Embryonic facial prominence (tissue), 1 donor: Measurements from ENCODE around the gene STAP2.

Source experiments
- DNase-seq: peaks from one replicate; pipeline ENCODE4 v3.0.0-alpha.2; 2016; ENCODE audit errors: extremely low spot score

The STAP2 gene

DNA sequence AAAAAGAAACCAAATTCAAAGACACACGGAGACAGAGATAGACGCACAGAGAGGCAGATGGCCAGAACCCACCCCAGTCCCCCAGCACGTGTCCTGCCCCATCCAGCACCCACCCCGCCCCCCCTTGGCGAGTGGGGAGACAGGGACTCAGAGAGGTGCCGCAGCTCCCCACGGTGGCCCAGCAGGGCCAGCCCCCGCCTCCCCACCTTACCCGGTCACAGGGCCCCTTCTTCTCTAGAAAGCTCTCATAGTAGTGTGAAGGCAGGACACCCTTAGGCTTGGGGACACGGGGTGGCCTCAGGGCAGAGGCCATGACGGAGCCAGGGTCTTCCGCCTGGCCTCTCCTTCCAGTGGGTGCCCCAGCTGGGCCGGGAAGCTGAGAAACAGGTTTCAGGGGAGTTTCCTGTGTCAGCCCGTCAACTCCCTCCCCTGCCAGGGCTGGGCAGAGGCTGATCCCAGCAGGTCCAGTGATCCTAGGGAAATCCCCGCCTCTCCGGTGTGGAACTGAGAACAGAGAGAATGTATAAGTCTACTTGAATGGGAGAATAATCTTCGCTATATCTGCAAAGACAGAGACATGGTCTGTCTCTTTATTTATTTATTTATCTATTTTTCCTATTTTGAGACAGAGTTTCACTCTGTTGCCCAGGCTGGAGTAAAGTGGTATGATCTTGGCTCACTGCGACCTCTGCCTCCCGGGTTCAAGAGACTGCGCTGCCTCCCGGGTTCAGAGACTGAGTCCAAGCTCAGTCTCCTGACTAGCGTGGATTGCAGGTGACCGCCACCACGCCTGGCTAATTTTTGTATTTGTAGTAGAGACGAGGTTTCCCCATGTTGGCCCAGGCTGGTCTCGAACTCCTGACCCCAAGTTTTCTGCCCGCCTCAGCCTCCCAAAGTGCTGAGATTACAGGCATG lies at the start of gene STAP2:
TSS of gene STAP2 (minus strand) at position 387 of the 915 bp plus-strand sequence. CDS start at position 313, 74 bp downstream.
- DNase-seq: no peak

- no peak for DNase-seq
Measured at GRCh38 chr19:4386041-4386782, 47.6 kb upstream of the STAP2 start.

DNA sequence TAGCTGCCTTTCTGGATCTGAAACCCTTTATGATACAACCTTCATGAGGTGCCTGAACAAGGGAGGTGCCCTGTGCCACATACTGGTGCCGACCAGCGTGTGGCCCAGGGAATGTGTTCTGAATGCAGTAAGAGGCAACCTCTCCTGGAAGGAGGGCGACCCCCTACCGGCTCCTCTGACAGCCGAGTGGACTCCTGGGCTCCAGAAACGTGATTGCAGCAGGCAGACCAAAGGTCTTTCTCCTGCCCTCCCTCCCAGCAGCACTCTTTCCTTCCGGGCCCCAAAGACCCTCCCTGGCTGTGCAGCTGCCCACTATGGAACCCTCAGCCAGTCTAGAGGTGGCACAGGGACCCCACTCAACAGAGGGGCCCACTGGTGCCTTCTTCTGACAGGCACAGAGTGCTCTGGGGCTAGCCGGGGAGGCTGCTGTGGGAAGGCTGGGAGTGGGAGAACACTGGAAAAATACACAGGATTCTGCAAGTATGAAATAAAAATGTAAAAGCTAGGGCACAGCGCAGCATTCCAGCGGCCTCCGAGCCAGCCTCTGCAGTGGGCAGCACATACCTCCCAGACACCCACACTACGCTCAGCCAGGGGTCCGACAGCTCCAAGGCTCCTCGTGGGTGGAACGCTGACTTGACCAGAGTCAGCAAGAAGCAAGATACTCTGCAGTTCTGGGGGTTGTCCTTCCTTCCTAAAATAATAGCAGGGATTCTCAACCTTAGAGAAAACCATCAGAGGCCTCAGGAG lies 46.8 kb upstream of the STAP2 start:
- no peak for DNase-seq

GRCh38 chr19:4380254-4380727 lies 41.7 kb upstream of the STAP2 start:
- DNase-seq: no peak

GRCh38 chr19:4379383-4380253 lies 41.0 kb upstream of the STAP2 start:
- DNase-seq: no peak

DNA sequence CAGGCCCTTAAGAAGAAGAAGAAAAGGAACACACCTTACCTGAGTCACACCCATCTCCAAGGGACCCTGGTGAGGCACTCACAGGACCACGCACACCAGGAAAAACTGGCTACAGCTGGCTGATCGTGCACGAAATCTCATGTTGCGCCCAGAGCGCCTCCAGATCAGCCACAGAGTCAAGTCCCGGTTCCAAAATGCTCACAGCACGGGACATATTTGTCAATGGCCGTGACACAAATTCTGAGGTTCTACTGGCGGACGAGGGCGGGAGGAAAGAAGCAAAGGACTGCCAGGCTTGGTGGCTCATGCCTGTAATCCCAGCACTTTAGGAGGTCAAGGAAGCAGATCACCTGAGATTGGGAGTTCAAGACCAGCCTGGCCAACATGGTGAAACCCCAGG lies 40.3 kb upstream of the STAP2 start:
- no peak for DNase-seq

GRCh38 chr19:4376991-4377781 lies 38.6 kb upstream of the STAP2 start:
- DNase-seq: no peak

DNA sequence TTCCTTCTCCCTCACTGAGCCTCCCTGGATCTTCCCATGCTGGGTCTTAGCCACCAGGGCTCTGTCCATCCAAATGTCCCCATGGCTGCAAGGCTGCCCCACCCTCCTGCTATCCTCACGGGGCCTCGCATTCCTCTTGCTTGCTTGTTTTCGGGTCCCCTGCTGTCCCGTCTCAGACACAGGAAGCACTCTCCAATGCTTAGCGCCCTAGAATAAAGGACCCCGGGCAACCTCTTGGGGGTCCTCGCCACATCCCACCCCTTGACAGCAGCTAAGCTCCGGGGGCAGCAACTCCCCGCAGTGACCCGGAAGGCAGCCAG lies 38.0 kb upstream of the STAP2 start:
- no peak for DNase-seq

- DNase-seq: no peak
Measured at GRCh38 chr19:4376028-4376670, 37.5 kb upstream of the STAP2 start.

DNA sequence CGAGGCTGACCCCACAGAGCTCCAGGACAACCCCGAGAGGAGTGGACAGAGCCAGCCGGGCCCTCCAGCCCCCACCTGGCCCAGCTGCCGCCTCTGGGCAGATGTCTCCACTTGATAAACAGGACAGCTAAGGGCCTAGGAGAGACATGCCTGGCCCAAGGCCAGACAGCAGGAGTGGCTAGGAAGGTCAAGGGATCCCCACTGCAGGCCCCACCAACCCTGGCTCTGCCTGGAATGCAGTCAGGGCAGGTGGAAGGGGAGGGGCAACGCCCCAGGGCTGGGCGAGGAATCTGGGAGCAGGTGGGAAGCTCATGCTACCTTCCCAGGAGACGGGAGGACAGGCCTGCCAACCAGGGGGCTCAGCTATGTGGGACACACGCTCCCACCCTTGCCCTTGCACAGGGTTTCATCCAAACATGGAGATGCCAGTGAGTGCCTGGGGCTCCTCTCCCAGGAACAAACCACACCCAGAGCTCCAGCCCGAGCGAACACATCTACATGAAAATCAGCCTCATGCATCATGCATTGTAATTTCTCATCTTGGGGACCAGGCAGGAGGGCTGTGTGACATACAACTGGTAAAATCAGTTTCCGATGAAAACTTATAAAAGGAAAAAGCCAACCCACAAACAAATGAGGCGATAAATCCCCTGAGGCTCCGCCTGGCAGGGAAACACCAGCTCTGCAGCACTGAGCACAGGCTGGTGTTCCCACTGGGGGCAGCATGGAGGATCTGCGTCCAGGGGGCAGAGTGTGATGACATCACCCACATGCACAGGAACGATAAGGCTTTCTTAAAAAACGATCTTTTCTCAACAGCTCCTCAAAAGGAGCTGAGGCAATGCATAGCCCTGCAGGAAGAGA lies 36.8 kb upstream of the STAP2 start:
- DNase-seq: no peak

DNA sequence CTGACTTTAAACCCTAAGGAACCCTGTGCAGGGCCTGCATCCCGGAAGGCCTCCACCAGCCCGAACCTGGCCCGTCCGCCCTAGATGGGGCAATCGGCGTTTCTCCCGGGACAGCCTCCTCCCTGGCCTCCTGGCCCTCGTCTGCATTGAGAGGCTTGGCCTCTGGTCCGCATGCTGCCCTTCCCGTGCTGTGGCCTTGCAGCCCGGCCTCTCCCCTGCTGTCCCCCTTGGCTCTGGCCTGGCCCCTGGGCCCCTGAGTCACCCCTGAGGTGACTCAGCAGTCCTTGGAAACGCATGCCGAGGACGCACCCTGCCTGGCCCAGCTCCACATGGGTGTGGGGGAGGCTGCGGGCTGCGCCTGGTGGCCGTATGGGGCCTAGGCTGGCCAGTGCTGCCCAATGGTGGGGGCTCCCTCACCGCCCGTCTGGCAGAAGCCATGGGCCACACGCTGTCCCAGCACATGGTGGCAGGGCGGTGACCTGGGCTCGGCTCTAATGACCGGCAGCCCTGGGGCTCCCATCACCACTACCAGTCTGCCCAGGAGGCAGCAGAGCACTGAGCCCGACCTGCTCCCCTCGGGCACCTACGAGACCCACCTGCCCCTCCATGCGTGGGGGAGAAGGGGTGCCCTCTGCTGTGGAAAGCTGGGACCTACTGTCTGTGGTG lies 36.0 kb upstream of the STAP2 start:
- DNase-seq: no peak

DNA sequence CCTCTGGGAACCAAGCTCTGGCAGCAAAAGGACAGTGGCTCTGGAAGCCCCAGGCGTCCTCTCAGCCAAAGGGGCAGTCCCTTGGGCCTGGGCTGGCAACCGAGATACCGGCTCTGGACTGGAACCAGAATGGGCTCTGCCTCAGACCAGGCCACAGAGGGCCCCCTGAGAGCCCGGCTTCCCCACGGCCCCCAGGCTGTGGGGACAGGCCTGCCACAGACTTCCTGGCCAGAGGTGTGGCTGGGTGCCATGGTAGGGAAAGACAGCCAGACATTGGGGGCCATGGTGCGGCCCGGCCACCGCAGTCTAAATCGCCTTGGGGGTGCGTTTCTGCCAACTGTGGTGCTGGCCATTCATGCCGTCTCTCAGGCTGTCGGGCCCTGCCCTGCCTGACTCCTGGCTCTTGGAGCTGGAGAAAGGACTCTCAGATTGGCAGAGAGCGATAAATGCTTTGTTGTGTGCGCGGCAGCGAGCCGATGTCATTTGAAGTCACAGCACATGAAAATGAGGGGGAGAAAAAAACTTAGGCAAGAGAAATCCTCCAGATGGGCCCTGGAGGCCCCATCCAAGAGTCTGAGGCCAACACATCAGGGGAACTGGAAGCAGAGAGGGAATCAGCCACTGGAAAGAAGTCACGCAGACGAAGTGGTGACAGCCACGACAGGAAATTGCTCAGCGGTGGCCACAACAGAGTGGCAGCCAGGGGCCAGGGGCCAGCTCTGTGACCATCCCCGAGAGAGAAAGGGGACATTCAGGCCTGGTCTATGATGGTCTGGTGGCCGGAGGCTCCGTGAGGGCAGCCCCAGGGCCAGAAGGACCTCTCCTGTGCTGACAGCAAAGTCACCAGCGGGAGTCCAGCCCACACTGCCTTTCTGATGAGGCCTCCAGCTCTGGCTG lies 35.2 kb upstream of the STAP2 start:
- DNase-seq: no peak

DNA sequence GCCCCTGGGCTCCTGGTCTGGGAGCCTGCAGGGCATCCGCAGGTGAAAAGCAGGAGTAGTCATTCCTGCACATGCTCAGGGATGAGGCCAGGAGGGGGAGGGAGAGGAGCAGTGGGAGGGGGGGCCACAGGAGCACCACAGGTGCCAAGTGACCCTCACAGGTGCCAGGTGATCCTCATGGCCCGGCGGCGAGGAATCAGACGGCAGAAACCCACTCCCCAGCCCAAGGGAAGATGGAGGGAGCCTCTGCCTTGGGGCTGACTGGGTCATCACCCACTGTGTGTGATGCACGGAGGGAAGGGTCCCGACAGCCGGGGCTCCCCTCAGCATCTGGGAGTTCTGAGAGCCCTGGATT lies 34.4 kb upstream of the STAP2 start:
- no peak for DNase-seq

GRCh38 chr19:4372165-4373012 lies 33.8 kb upstream of the STAP2 start:
- no peak for DNase-seq

DNA sequence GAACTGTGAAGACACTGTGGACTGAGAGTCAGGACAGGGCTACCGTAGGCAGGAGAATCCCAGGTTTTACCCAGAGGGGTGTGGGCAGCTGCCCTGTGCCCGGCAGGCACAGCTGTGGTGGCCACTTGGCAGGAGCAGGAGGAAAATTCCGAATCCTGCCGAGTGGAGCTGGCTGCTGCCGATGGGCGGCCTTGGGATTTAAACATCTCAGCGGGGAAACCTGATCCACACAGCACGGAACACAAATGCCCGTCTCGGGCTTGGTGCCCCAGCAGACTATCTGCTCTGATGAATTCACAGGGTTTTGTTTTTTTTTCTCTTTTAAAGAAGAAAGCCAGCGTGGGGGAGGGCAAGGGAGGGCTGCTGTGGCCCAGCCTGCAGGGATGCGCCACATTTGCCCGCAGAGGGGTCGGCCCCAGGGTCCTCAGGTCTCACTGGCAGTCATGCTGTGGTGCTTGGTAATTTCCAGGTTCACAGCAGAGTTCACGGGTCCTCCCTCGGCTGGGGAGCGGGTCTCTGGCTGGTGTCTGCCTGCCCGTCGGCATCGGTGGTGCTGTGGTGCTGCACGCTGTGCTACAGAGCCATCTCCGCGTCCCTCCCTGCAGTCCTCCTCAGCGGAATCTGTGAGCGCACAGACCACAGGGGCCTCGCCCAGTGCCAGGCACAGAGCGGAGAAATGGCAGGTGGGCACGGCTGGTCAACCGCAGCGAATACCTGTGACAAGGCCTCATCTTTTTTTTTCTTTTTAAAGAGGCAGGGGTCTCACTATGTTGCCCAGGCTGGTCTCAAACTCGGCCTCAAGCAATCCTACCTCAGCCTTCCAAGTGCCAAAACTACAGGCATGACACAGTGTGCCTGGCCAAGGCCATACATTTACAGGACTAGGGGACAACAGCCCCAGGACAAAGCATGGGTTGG lies 32.9 kb upstream of the STAP2 start:
- no peak for DNase-seq
